BLaER1 (cell line): ENCODE measurements around the gene PHLDB2.

Source experiments
- H3K27ac ChIP-seq: shearing (Covaris generic); formaldehyde crosslinking; 2 replicates; pipeline ENCODE4 v1.8.1; 2022
- H3K27me3 ChIP-seq: shearing (Covaris generic); formaldehyde crosslinking; 2 replicates; pipeline ENCODE4 v1.8.1; 2022
- H3K36me3 ChIP-seq: shearing (Covaris generic); formaldehyde crosslinking; 2 replicates; pipeline ENCODE4 v1.8.1; 2022
- H3K4me1 ChIP-seq: shearing (Covaris generic); formaldehyde crosslinking; 2 replicates; pipeline ENCODE4 v1.8.1; 2022
- H3K4me2 ChIP-seq: shearing (Covaris generic); formaldehyde crosslinking; 2 replicates; pipeline ENCODE4 v1.8.1; 2022
- H3K4me3 ChIP-seq: shearing (Covaris generic); formaldehyde crosslinking; 2 replicates; pipeline ENCODE4 v1.8.1; 2022
- H3K9ac ChIP-seq: shearing (Covaris generic); formaldehyde crosslinking; 2 replicates; pipeline ENCODE4 v1.8.1; 2022
- H3K9me3 ChIP-seq: shearing (Covaris generic); formaldehyde crosslinking; 2 replicates; pipeline ENCODE4 v1.8.1; 2022
- H4K20me1 ChIP-seq: shearing (Covaris generic); formaldehyde crosslinking; 2 replicates; pipeline ENCODE4 v1.8.1; 2022
- Cebpa-rat ChIP-seq: shearing (Covaris generic); IDR thresholded peaks from 2 replicates; pipeline ENCODE4 v1.8.1; 2022

Gene PHLDB2

DNA sequence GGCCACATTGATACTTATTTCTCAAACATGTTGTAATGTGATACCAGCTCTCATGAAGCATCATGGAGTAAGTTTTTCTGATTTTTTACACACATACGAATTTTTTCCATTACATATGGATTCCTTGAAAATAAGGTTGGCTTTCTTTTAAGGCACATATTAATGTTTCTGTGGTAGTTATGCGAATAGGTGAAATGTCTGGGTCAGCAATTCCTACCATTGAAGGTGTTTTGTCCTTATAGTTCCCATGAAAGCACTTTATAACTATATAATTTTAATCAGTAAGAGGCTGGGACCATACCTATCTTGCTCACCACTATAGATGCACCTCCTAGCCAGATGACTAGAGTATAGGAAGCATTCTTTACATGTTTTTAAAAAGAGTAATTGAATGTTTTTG is 33.0 kb downstream of the PHLDB2 start:
- no peaks in the 10 kb centered on the region for H3K4me1 ChIP-seq
- H3K27me3 ChIP-seq, result no peaks in the 10 kb centered on the region
- no peaks in the 10 kb centered on the region for H4K20me1 ChIP-seq
- H3K36me3 ChIP-seq, result no peaks in the 10 kb centered on the region; the same call in 1 of the 2 replicates
- H3K4me3 ChIP-seq, result no peak overlapping the region
- no peak overlapping the region for H3K9ac ChIP-seq
- TF ChIP-seq Cebpa-rat, result no peak
- no peak overlapping the region for H3K27ac ChIP-seq
- H3K9me3 ChIP-seq, result no peaks in the 10 kb centered on the region
- no peak overlapping the region for H3K4me2 ChIP-seq

DNA sequence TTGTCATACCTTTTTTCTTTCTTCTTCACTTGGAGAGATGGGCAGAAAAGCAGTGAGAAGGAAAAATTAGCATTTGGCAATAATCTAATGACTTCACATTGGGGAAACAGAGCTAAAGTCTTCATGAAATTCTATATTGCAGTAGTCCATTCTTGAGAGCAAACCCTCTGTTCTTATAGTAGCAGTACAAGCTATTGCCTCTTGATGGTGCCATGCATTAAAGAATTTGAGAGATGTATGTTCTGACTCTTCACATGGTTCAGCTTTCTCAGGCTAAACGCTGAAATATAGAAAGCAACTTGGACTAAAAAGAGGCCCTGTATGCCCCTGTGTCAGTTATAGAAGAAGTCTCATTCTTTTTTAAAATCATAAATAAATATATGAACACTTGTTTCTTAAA is 36.0 kb downstream of the PHLDB2 start:
- no peaks in the 10 kb centered on the region for H4K20me1 ChIP-seq
- no peaks in the 10 kb centered on the region; the same call in 1 of the 2 replicates for H3K4me1 ChIP-seq
- H3K9me3 ChIP-seq, result peaks cover 21% of the 10 kb centered on the region
- no peak overlapping the region for H3K4me3 ChIP-seq
- H3K27ac ChIP-seq, result no peak overlapping the region
- no peak overlapping the region for H3K9ac ChIP-seq
- no peak for TF ChIP-seq Cebpa-rat
- H3K4me2 ChIP-seq, result no peak overlapping the region
- H3K36me3 ChIP-seq, result peaks cover 19% of the 10 kb centered on the region
- no peaks in the 10 kb centered on the region for H3K27me3 ChIP-seq

DNA sequence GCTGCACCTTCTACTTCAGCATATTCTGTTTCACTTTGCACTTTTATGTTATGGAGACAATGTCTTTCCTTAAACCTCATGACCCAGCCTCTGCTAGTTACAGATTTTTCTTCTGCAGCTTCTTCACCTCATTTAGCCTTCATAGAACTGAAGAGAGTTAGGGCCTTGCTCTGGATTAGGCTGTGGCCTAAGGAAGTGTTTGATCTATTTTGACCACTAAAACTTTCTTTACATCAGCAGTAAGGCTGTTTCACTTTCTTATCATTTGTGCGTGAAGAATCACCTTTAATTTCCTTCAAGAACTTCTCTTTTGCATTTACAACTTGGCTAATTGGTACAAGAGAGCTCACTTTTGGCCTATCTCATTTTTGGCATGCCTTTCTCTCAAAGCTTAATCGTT is 40.9 kb downstream of the PHLDB2 start:
- no peaks in the 10 kb centered on the region; the same call in 1 of the 2 replicates for H3K4me1 ChIP-seq
- no peak overlapping the region for H3K4me3 ChIP-seq
- H3K36me3 ChIP-seq, result peaks cover 19% of the 10 kb centered on the region
- H3K9ac ChIP-seq, result no peak overlapping the region
- H3K4me2 ChIP-seq, result no peak overlapping the region
- H3K27me3 ChIP-seq, result no peaks in the 10 kb centered on the region
- no peaks in the 10 kb centered on the region for H4K20me1 ChIP-seq
- no peak overlapping the region for H3K27ac ChIP-seq
- no peak for TF ChIP-seq Cebpa-rat
- peaks cover 21% of the 10 kb centered on the region for H3K9me3 ChIP-seq

DNA sequence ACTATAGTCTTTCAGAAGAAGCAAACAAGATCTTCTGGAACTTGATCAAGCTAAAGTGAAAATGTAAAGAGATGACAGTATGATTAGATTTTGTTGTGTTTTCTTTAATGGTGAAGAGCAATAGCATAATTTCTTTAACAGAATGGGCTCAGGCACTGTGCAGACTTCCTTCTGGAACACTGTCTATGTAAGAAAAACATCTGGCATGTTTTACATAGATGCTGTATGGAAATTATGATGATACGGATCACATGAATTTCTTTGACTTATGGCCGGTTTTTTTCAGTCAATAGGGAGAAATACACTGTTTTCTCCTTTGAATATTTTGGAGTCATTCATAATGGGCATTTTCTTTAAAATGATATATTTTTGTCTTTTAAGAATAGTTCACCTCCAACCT is 42.6 kb downstream of the PHLDB2 start:
- TF ChIP-seq Cebpa-rat, result no peak
- H4K20me1 ChIP-seq, result no peaks in the 10 kb centered on the region
- H3K9me3 ChIP-seq, result peaks cover 21% of the 10 kb centered on the region
- H3K27ac ChIP-seq, result no peak overlapping the region
- H3K36me3 ChIP-seq, result peaks cover 19% of the 10 kb centered on the region
- no peak overlapping the region for H3K4me3 ChIP-seq
- H3K4me2 ChIP-seq, result no peak overlapping the region
- H3K9ac ChIP-seq, result no peak overlapping the region
- H3K27me3 ChIP-seq, result no peaks in the 10 kb centered on the region
- no peaks in the 10 kb centered on the region; the same call in 1 of the 2 replicates for H3K4me1 ChIP-seq

DNA sequence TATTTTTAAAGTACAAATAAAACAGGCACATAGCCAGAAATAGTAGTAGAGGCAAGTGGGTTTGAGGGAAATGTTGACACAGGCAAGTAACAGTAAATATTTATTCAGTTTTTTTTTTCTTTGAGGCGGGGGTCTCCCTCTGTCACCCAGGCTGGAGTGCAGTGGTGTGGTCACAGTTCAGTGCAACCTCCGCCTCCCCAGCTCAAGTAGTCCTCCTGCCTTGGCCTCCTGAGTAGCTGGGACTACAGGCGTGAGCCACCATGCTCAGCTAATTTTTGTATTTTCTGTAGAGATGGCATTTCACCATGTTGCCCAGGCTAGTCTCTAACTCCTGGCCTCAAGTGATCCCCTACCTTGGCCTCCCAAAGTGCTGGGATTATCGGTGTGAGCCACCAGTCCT is 43.5 kb downstream of the PHLDB2 start:
- Histone ChIP-seq H3K36me3 (peaks cover 19% of the 10 kb centered on the region), H3K27ac (no peak overlapping the region), H3K4me3 (no peak overlapping the region), H3K27me3 (no peaks in the 10 kb centered on the region), H3K4me2 (no peak overlapping the region), H3K9me3 (peaks cover 21% of the 10 kb centered on the region), H4K20me1 (no peaks in the 10 kb centered on the region), H3K4me1 (no peaks in the 10 kb centered on the region; the same call in 1 of the 2 replicates), H3K9ac (no peak overlapping the region)
- no peak for TF ChIP-seq Cebpa-rat

DNA sequence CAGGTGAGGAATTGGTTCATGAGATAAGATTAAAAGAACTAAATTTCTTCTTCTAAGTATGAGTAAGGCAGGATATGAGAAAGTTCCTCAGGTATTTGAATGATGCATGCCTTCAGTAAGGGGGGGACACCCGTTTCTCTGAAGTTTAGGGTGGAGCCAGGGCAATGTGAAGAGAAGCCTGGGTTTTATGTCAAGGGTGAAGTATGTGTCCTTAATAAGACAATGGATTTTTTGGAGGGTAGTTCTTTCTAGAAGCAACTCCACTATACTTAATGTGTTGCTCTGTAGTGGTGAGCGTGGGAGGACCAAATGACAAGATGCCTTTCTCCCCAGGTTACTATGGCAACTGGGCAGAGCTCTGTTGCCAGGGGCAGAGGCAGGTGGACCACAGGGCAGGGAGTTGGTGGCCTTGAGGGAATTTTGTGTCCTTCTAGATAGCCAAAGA is 44.0 kb downstream of the PHLDB2 start:
- H3K27me3 ChIP-seq, result no peaks in the 10 kb centered on the region
- peaks cover 19% of the 10 kb centered on the region for H3K36me3 ChIP-seq
- H3K9me3 ChIP-seq, result peaks cover 19% of the 10 kb centered on the region
- no peak overlapping the region for H3K9ac ChIP-seq
- H4K20me1 ChIP-seq, result no peaks in the 10 kb centered on the region
- no peak overlapping the region for H3K4me3 ChIP-seq
- H3K4me2 ChIP-seq, result no peak overlapping the region
- TF ChIP-seq Cebpa-rat, result no peak
- H3K4me1 ChIP-seq, result no peaks in the 10 kb centered on the region; the same call in 1 of the 2 replicates
- H3K27ac ChIP-seq, result no peak overlapping the region

DNA sequence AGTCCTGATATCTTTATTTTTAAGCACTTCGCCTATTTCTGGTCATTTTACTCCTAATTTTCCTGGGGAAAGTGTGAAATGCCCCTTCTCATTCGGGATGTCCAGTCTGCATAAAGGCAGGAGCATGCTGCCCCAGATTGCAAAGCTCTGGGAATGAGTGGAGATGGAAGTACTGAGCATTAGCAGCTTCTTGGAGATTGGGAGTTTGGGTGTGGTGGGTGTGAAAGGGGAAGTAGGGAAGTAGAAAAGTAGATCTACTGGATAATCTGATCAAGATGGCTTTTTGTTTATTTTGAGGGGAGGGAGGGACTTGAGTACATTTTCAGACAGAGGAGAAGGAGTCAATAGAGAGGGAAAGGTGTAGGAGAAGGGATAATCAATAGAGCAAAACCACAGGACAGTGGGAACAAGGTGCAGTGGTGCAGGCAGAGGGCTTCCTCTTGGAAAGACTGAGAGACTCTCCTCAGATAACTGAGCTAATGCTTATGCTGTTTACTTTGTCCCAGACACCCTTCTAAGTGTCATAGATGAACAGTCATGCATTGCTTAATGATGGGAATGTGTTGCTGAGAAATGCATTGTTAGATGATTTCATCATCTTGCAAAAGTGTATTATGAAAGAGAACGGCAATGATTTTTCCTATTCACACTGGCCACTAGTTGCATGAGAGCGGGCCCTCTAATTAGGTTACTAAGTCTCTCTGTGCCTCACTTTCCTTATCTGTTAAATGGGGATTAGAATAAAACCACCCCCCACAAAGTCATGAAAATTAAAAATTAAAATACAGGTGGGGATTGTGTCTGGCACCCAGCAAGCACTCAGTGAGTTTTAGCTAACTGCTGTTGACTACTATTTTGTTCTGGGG is 45.5 kb downstream of the PHLDB2 start:
- Histone ChIP-seq H3K9ac (no peak overlapping the region), H3K27me3 (no peaks in the 10 kb centered on the region), H3K36me3 (peaks cover 8% of the 10 kb centered on the region), H3K27ac (no peak overlapping the region), H3K4me2 (no peak overlapping the region), H3K9me3 (peaks cover 4% of the 10 kb centered on the region), H4K20me1 (no peaks in the 10 kb centered on the region), H3K4me3 (no peak overlapping the region), H3K4me1 (no peaks in the 10 kb centered on the region; the same call in 1 of the 2 replicates)
- no peak for TF ChIP-seq Cebpa-rat

DNA sequence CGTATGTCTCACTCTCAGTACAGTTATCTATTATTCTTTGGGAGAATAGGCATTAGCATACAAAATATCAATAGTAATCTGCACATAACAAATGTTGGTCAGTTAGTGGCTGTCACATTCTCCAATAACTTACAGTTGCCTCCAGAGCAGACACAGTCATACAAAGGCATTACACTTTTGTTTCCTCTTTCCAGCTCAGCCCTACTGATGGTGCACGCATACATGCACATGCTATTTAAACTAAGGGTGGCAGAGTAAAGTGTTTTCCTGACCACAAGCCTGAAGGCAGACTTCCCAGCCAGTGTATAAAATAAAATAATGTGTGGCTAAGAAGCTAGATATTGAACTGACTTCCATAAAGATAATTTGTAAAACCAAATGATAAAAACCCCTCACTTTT is 47.6 kb downstream of the PHLDB2 start:
- H3K9ac ChIP-seq, result no peak overlapping the region
- TF ChIP-seq Cebpa-rat, result no peak
- no peak overlapping the region for H3K27ac ChIP-seq
- H3K4me1 ChIP-seq, result peaks cover 9% of the 10 kb centered on the region; the same call in 1 of the 2 replicates
- no peaks in the 10 kb centered on the region for H3K9me3 ChIP-seq
- no peak overlapping the region for H3K4me3 ChIP-seq
- 0 out of 2 replicates have a peak, but pooled peaks cover 4% of the 10 kb centered on the region for H3K36me3 ChIP-seq
- no peak overlapping the region for H3K4me2 ChIP-seq
- no peaks in the 10 kb centered on the region for H3K27me3 ChIP-seq
- no peaks in the 10 kb centered on the region for H4K20me1 ChIP-seq

DNA sequence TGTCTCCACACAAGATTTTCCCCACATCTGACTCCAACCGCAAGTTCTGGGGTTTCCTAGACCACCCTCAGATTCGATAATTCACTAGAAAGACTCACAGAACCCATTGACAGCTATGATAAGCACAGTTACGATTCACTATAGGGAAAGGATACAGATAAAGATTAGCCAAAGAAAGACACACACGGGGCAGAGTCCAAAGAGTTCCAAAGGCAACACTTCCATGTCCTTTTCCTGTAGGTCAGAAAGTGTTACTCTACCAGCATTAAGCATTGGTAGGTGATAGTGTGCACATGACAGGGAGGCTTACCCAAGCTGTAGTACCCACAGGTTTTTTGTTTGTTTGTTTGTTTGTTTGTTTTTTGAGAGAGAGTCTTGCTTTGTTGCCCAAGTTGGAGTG is 48.1 kb downstream of the PHLDB2 start:
- Histone ChIP-seq H3K36me3 (0 out of 2 replicates have a peak, but pooled peaks cover 4% of the 10 kb centered on the region), H3K9ac (no peak overlapping the region), H3K4me3 (no peak overlapping the region), H3K9me3 (no peaks in the 10 kb centered on the region), H3K4me2 (no peak overlapping the region), H3K27me3 (no peaks in the 10 kb centered on the region), H3K27ac (no peak overlapping the region), H4K20me1 (no peaks in the 10 kb centered on the region), H3K4me1 (peaks cover 9% of the 10 kb centered on the region; the same call in 1 of the 2 replicates)
- TF ChIP-seq Cebpa-rat, result no peak

DNA sequence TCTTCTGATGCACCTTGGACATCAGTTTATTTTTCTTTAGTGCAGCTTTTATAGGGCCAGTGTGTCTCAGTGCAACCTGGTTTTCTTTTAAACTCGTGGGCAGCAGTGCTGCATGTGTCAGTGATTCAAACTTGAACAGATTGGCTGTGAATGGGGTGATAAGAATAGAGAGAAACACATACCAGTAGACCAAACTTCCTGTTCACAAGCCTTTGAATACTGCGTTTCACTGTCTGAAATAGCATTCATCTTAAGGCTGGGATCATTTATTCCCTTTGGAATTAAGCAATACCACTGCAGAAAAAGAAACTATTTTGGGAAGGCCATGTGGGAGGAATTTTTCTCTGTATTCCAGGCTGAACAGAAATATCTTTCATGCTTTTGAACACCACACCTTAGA is 51.7 kb downstream of the PHLDB2 start:
- no peaks in the 10 kb centered on the region for H3K9me3 ChIP-seq
- H3K27ac ChIP-seq, result no peak overlapping the region
- peaks cover 9% of the 10 kb centered on the region; the same call in 1 of the 2 replicates for H3K4me1 ChIP-seq
- no peak overlapping the region for H3K4me3 ChIP-seq
- no peaks in the 10 kb centered on the region for H4K20me1 ChIP-seq
- H3K36me3 ChIP-seq, result peaks cover 22% of the 10 kb centered on the region
- H3K27me3 ChIP-seq, result no peaks in the 10 kb centered on the region
- H3K9ac ChIP-seq, result no peak overlapping the region
- H3K4me2 ChIP-seq, result peak overlapping the region; percentile 15; the same call in 1 of the 2 replicates
- TF ChIP-seq Cebpa-rat, result no peak
